Measurements from ENCODE around the gene AHCYL2.

Gene AHCYL2

DNA sequence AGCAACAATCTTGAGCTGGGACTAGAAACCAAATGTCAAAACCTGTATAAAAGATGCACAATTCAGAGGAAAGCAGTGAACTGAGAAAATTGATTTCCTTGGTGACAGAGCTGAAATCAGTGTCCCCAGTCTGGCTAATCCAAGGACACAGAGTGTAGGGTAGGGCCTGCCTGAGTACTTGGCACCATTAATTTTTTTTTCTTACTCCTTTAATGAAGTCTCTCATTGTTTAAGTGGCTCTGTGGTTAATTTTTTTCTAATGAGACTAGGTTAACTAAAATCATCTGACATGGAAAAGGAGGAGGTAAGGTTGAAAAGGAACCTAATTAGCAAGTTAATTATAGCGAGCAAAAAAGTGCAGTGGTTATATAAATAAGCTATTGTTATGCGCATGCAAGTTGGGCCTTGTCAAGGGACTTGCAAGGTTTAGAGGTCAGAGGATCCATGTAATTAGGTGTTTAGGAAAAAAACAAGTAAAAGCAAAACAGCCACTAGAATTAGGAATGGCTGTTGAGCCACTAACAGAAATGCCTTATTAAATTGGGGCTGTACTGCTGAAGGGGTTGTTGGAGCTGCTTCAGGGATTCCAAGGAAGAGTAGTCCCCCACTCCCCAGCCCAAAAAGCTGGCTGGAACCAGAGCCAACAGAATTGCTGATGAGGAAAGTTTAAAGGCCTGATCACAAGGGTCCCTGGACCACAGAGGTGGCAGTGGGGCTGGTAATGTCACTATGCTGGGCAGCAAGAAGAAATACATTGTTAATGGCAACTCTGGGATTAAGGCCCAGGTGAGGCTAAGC, 150.5 kb downstream of the AHCYL2 start:
- no peak for DNase-seq (ENCODE audit: low read depth, low spot score)
- TF ChIP-seq, protein P1, sequence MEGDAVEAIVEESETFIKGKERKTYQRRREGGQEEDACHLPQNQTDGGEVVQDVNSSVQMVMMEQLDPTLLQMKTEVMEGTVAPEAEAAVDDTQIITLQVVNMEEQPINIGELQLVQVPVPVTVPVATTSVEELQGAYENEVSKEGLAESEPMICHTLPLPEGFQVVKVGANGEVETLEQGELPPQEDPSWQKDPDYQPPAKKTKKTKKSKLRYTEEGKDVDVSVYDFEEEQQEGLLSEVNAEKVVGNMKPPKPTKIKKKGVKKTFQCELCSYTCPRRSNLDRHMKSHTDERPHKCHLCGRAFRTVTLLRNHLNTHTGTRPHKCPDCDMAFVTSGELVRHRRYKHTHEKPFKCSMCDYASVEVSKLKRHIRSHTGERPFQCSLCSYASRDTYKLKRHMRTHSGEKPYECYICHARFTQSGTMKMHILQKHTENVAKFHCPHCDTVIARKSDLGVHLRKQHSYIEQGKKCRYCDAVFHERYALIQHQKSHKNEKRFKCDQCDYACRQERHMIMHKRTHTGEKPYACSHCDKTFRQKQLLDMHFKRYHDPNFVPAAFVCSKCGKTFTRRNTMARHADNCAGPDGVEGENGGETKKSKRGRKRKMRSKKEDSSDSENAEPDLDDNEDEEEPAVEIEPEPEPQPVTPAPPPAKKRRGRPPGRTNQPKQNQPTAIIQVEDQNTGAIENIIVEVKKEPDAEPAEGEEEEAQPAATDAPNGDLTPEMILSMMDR (IDR thresholded peaks at IDR 0.05; ENCODE audit: low read depth, low read length) = no peak
- H3K4me3 ChIP-seq (ENCODE audit: low read depth, low read length) = no peak overlapping the region
- in situ Hi-C loops (cut with HindIII; ENCODE audit: low sequenced_read_pairs) = no loop called here

DNA sequence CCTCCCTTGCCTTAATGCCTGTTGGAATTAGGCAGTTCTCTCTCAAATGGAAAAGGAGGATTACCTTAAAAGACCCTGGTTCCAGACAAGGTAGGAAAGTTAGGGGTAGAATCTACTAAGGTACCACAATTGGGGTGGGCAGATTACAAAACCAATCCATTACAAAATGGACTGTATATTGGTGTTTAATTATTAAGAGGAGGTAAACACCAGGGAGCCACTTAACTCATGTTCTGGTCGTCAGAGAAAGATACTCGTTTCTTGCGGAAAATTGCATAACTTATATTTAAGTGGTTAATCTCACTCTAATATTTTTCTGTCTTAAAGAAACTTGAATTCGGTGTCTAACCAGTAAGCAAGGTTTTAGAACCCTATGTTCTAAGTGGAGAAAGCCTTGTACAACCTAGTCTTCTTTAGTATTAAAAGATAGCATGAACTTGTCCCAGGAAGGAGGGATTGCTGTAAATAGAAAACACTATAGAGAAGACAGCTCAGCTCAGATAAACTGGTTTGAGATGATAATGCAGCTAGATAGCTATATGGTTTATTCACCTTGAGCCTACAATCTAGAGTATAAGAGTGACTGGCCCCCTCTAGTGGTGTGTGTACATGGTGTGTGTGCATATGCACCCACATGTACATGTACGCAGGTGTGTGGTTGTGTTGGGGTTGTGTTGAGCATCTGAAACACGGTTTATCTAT, 151.4 kb downstream of the AHCYL2 start:
- in situ Hi-C loops (cut with HindIII; ENCODE audit: low sequenced_read_pairs) = no loop called here
- TF ChIP-seq, protein P1 (IDR thresholded peaks at IDR 0.05; ENCODE audit: low read depth, low read length) = peak; percentile 71
- DNase-seq (ENCODE audit: low read depth, low spot score) = peak; percentile 27
- H3K4me3 ChIP-seq (ENCODE audit: low read depth, low read length) = no peak overlapping the region

DNA sequence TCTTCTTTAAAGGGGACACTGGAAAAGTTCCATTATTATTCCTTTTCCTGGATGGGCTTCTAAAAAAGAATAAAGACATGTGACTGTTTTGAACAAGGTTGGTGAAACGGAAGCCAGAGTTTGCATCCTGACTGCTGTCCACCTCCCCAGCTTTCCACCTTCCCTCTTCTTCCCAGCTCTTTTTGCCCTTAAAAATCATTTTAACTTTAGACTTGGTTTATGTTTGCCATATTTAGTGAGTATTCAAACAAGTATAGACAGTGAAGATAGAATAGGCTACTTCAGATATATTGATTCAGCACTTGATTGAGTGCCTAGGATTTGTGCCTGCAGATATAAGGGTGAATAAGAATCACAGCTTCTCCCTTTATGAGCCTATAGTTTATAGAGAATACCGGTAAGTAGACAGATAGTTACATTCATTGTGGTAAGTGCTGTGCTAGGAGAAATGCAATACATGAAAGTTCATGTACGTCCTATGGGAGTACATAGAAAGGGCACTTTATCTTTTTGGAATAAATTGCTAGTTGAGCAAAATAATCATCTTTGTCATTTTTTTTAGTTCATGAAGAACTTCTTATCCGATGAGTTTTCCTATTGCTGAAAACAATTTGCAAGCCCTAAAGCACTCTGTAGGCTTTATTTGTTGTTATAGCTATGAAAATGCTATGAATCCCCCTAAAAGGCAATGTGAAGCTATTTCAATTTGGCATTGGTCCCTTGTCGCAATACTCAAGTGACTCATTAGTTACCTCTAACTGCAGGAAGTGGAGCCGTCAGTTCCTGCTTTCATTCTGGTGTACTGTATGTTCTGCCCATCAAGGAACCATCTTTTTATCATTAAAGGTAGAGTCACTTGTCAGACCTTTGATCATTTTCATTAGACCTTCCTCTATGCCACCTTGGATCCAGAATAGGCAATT, 152.2 kb downstream of the AHCYL2 start:
- TF ChIP-seq, protein P1 (IDR thresholded peaks at IDR 0.05; ENCODE audit: low read depth, low read length) = no peak
- in situ Hi-C loops (cut with HindIII; ENCODE audit: low sequenced_read_pairs) = no loop called here
- DNase-seq (ENCODE audit: low read depth, low spot score) = peak; percentile 14
- no peak overlapping the region for H3K4me3 ChIP-seq (ENCODE audit: low read depth, low read length)

DNA sequence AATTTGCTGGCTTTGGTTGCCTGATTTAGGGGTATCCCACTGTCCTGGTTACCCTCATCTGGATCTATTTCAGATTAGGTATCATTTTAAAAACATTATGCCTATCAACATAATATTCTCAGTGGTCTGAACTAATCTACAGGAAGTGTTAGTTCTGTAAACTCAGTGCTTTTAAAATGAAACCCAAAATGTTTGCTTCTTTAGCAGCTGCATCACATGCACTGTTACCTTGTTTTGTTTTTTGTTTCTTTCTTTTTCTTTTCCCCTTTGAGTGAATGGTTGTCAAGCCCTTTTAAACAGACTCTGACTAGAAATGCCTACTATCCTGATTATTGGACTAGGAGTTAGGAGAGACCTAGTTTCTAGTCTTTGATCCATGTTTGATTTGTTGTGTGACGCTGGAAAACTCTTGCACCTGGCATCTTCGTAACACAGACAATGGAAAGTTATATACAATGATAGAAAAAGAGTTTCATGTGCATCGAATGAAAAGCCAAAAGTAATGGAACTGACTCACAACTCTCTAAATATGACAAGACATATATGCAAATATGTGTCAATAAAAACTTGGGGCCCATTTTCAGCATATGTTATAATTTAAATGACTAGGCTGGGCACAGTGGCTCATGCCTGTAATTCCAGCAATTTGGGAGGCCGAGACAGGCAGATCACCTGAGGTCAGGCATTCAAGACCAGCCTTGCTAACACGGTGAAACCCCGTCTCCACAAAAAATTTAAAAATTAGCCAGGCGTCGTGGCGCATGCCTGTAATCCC, 157.1 kb downstream of the AHCYL2 start:
- in situ Hi-C loops (cut with HindIII; ENCODE audit: low sequenced_read_pairs) = no loop called here
- TF ChIP-seq, protein P1 (IDR thresholded peaks at IDR 0.05; ENCODE audit: low read depth, low read length) = no peak

DNA sequence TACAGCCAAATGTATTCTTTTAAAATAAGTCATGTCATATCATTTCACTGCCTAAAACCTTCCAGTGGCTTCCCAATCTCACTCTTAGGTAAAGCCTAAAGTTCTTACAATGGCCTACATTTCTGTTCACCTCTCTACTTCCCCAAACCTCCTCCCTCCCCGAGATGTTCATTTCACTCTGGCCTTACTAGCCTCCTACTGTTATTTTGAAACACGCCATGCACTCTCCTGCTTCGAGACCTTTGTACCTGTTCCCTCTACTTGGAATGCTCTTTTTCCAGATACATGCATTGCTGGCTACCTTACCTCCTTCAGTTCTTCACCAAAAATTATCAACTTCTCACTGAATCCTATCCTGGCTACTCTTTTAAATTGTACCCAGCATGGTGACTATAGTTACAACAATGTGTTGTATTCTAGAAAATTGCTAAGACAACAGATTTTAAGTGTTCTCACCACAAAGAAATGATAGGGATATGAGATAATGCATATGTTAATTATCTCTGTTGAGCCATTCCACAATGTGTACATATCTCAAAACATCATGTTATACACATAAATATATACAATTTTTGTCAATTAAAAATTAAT, 158.8 kb downstream of the AHCYL2 start:
- in situ Hi-C loops (cut with HindIII; ENCODE audit: low sequenced_read_pairs) = no loop called here
- H3K4me3 ChIP-seq (ENCODE audit: low read depth, low read length) = no peak overlapping the region
- DNase-seq (ENCODE audit: low read depth, low spot score) = no peak
- TF ChIP-seq, protein P1 (IDR thresholded peaks at IDR 0.05; ENCODE audit: low read depth, low read length) = no peak

More for the DNA sequence above, 157.1 kb downstream of the AHCYL2 start:
- no peak overlapping the region for H3K4me3 ChIP-seq (ENCODE audit: low read depth, low read length)
- DNase-seq (ENCODE audit: low read depth, low spot score) = no peak
